HG02970 (cell line): ENCODE results near the gene DCLK1.

Source experiments
- ATAC-seq: cut with Tn5 transposase; IDR thresholded peaks from one replicate; pipeline ENCODE4 v1.9.1; 2021; ENCODE audit warnings: mild to moderate bottlenecking, moderate library complexity, moderate number of reproducible peaks; ENCODE audit not compliant: unreplicated experiment, low FRiP score

DCLK1 gene

GRCh38 chr13:35808846-35809245 is 322.3 kb downstream of the DCLK1 start:
- ATAC-seq: no peak

GRCh38 chr13:35804901-35805300 is 326.3 kb downstream of the DCLK1 start:
- no peak for ATAC-seq

GRCh38 chr13:35797991-35798390 is 333.2 kb downstream of the DCLK1 start:
- ATAC-seq: no peak

GRCh38 chr13:35797244-35797643 is 333.9 kb downstream of the DCLK1 start:
- no peak for ATAC-seq

- ATAC-seq: no peak
Observed at GRCh38 chr13:35796623-35797022, 334.6 kb downstream of the DCLK1 start.

GRCh38 chr13:35794734-35795389 is 336.3 kb downstream of the DCLK1 start:
- no peak for ATAC-seq

- ATAC-seq: no peak
Observed at GRCh38 chr13:35793823-35794222, 337.4 kb downstream of the DCLK1 start.

- no peak for ATAC-seq
Observed at GRCh38 chr13:35792911-35793310, 338.3 kb downstream of the DCLK1 start.

- ATAC-seq: no peak
Observed at GRCh38 chr13:35792021-35792420, 339.2 kb downstream of the DCLK1 start.

- ATAC-seq: no peak
Observed at GRCh38 chr13:35791184-35791851, 339.9 kb downstream of the DCLK1 start.

- peak; percentile 64 for ATAC-seq
Observed at GRCh38 chr13:35789335-35790165, 341.6 kb downstream of the DCLK1 start.

GRCh38 chr13:35787937-35788336 is 343.2 kb downstream of the DCLK1 start:
- no peak for ATAC-seq

- no peak for ATAC-seq
Observed at GRCh38 chr13:35785576-35786303, 345.4 kb downstream of the DCLK1 start.

- no peak for ATAC-seq
Observed at GRCh38 chr13:35784286-35784951, 346.8 kb downstream of the DCLK1 start.

GRCh38 chr13:35782793-35783192 is 348.4 kb downstream of the DCLK1 start:
- ATAC-seq: no peak

- ATAC-seq: no peak
Observed at GRCh38 chr13:35781036-35782000, 349.9 kb downstream of the DCLK1 start.

- ATAC-seq: no peak
Observed at GRCh38 chr13:35780613-35781012, 350.6 kb downstream of the DCLK1 start.

GRCh38 chr13:35771898-35772297 is 359.3 kb downstream of the DCLK1 start:
- ATAC-seq: no peak

- no peak for ATAC-seq
Observed at GRCh38 chr13:35770756-35771297, 360.4 kb downstream of the DCLK1 start.
